ENCODE results near the gene ZSCAN29.

GRCh38 chr15:43378601-43379000 lies 7.8 kb upstream of the ZSCAN29 start:
- TF ChIP-seq TARDBP (IDR thresholded peaks at IDR 0.05) (no peak), PKNOX1 (IDR thresholded peaks at IDR 0.05) (no peak), FOXA1 (IDR thresholded peaks at IDR 0.05) (no peak), SUZ12 (IDR thresholded peaks at IDR 0.05) (no peak), ELF4 (IDR thresholded peaks at IDR 0.05) (no peak), FOXK2 (IDR thresholded peaks at IDR 0.05) (no peak), ZNF384 (IDR thresholded peaks at IDR 0.05) (no peak), SP1 (IDR thresholded peaks at IDR 0.05) (no peak), NFRKB (IDR thresholded peaks at IDR 0.05) (no peak), CTBP1 (IDR thresholded peaks at IDR 0.05; ENCODE audit: borderline replicate concordance) (no peak), L3MBTL2 (conservative IDR thresholded peaks at IDR 0.05) (no peak), BHLHE40 (IDR thresholded peaks at IDR 0.05; ENCODE audit: borderline replicate concordance) (no peak), ARNT (IDR thresholded peaks at IDR 0.05) (no peak), FOXM1 (IDR thresholded peaks at IDR 0.05; ENCODE audit: borderline replicate concordance) (no peak)

Data from HEK293T (cell line).